GM21390 (cell line): ENCODE measurements around the gene TACC3.

ENCODE experiments used
- ATAC-seq: cut with Tn5 transposase; IDR thresholded peaks from one replicate; pipeline ENCODE4 v1.9.1; 2021; ENCODE audit not compliant: unreplicated experiment

The TACC3 gene

DNA sequence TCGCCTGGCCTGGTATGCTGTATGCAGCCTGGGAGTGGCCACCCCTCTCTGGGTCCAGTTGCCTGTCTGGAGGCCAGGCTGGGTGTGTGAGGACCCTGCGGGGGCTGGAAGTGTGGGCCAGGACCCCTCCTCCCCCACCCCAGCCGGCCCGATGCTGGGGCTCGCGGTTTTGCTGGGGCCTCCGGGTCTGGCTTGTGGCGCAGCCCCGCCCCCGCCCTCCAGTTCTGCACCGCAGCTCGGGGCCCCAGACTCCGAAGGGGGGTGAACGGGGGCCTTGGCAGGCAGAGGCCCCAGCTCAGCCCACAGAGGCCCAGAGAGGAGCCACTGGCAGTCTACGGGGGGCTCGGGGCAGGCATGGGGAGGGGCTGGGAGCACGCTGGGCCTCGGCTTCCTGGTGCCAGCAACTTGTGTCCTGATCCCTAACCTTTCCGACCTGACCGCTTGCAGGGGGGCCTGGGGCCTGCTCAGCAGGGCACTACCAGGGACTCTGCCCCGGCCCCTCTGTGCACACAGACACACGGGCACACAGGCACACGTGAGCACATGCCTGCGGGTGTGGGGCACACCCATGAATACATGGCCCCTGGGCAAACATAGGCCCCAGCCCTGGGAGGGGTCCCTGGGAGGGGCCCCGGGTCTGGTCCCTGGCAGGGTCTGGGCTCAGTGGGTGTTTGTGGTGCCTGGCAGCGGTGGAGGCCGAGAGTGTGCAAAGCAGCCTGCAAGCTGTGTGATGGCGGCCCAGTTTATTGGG lies 50.4 kb downstream of the TACC3 start:
- ATAC-seq = no peak

DNA sequence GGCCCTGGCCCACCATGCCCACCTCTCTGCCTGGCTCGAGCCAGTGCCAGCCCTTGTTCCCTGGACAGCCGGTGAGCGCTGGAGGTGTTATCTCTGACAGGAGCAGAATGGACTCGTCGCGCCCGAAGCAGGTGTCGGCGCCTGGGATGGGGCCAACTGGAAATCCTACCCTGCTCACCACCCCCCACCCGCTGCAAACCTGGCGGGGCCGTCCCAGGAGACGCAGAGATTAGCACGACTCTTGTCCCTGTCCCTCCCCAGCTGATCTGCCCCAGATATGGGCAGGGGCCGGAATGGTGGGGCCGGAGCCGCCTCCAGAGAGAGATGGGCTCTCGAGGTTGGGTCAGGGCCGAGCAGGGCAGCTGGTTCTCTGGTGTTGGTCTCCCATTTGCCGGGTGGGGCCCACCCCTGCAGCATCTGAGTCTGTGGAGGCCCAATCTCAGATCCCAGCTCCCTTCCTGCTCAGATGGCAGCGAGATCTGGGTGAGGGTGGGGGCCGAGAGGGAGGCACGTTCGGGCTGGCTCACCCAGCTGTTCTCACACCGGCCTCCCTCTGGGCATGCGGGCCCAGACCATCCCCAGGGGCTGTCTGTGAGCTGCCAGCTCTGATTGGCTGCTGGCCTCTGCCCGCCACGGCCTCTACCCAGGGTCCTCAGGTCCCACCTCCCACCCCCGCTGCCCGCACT lies 51.7 kb downstream of the TACC3 start:
- no peak for ATAC-seq

DNA sequence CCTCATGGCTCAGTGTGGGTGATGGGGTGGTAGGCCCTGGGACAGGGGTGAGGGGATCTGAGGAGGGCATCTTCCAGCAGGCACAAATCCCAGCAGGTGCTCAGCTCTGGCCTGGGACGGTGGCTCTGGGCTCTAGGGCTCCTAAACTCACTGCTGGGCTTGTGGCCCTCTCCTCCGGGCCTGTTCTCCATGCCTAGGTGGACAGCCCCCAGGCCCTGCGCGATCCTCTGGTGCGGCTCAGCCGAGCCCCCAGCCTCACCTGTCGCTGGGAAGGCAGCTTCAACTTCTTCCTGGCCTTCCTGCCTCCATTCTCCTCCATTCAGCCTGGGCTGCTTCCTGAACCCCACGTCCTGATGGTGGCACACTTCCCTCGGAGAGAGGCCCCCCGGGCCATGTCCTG lies 52.4 kb downstream of the TACC3 start:
- ATAC-seq = no peak

DNA sequence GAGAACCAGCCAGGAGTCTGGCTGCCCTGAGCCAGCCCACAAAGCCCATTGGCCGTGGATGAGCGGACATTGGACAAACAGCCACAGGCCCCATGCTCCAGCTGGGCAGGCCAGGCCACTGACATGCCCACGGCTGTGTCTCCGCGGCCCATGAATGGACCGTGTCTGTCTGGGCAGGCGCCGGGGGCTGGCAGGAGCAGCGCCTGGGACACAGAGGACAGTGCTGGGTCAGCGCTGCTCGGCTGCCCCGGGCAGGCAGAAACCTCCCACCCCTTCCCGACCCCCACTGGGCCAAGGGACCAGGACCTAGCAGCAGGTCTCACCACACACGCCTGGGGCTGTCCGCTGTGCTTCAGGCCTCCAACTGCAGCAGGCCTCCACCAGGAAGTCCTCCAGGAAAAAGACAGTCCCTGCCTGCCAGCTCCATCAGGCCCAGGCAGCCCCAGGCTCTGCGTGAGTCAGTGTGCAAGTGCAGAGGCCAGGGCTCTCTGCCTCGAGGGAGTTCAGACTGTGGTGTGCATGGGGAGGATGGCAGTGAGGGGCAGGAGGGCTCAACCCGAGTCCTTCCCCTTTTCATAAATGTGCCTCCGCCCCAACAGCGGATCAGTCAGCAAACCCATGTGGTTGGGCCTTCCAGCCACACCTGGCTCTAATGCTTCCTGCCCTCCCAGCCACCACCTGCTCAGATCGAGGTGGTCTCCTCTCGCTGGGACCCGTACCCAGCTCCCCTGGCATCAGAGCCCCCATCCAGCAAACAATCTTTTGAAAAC lies 54.6 kb downstream of the TACC3 start:
- no peak for ATAC-seq

DNA sequence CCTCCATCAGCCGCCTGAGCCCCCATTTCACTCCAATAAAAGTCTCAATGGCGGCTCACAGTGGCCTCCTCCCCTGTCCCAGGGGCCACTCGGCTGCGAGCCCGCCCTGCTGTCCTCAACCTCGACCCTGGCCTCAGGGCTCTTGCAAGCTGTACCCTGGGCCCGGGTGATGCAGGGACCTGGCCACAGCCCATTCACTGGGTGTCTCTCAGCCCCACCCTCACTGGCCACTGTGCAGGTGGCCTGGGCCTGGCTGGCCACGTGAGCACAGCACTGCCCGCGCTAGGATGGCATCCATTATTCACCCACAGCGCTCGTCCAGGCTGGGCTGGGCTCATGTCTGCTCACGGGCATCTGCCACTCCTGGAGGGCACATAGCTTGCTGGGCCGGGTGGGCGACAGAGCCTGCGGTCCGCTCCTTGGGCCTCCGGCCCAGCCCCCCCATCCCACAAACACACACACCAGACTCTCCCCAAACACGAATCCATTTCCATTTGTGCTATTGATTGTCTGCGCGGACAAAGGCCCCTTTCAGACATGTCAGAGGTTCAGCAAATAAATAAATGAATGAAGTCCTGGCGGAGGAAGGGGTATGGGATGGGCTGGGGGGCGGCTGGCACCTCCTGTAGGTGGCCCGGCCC lies 55.3 kb downstream of the TACC3 start:
- ATAC-seq = no peak

DNA sequence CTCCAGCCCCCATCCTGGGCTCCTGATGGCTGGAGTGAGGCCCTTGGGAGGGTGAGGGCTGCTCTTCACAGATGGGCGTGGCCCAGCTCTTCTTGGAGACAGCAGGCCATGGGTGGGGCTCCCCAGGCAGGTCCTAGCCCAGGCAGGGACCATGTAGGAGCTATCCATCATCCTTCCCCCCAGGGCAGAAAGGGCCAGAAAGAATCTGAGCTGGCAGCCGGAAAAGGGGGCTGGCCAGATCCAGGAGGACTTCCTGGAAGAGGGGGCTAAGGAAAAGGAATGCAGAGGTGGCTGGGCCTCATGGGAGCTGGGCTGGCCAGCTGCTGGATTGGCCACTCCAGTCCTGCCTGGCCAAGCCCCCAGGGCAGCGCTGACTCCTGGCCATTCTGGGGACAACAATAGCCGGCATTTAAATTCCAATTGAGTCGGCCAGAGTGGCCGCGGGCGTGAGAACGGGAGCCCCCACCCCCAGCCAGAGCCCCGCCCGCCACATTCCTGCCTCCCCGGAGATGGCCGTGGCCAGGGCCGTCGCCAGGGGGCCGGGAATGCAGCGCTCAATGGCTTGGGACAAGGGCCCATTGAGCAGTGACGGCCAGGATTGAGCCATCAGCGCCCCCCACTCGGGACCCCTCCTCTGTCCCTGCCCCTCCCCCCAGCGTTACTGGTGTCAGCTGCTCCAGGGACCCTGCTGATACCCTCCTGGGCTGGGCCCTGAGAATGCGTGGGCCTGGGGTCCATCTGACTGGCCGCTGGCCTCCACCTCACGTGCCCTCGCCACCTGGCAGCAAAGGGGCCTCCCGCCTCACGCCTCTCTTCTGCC lies 56.7 kb downstream of the TACC3 start:
- no peak for ATAC-seq

DNA sequence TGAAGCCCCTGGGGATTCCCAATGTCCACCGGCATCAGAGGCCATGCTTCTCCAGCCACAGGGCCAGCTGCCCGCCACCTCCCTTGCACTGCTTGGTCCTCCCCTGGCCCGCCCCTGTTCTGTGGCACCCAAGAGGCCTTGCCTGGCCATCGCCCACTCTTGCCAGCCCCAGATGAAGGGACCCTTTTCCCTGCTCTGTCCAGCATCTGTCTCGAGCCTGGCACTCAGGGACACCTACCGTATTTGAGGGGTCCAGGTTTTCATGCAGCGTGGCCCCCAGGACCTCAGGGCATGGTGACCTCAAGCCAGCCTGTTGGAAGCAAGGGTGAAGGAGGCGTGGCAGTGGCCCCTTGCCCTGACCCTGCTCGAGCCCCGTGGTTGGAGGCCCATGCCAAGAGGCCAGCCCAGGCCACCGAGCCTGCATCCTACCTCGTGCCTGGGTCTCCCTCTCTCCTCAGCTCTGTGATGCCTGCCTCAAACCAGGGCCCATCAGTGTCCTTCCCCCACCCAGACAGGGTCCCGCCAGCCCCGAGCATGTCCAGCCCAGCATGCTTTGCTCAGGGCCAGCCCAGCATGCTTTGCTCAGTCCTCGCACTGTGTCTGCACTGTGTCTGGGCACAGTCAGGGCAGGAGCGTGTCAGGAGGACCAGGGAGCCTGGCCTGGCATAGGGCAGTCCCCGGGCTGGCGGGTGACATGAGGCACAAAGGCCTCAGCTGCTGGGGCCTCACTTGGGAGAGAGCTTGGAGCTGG lies 57.5 kb downstream of the TACC3 start:
- no peak for ATAC-seq

DNA sequence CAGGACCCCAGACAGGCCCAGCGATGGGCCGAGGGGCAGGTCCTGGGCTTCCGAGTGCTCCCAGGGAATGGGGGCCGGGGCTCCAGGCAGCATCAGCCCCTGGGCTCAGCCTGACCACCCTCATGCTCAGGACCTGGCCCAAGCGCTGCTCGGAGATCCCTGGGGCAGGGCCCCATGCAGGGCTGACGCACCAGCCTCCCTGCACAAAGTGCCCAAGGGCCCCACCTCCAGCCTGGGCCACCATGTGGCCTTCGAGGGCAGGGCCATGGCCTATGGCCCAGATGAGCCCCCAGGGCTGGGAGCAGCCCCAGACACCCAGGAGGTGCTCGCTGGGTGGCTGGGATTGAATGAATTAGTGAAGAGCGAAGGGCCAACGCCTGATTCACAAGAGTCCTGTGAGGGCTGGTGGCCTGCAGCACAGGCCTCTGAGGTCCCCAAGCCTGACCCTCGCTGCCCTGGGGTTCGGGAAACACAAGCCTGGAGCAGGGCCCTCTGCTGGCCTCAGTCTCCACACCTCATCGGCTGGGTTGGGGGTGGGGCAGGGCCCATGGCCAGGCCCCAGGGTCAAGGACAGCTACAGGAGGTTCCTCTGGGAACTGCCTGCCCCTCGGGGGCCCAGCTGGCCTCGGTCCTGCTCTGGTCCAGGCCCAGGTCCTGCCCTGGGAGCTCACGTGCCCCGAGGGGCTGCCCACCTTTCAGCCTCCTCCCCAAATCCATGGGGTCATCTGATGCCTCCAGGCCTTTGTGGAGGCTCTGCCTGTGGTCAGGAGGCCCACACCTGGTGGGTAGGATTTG lies 58.5 kb downstream of the TACC3 start:
- no peak for ATAC-seq

DNA sequence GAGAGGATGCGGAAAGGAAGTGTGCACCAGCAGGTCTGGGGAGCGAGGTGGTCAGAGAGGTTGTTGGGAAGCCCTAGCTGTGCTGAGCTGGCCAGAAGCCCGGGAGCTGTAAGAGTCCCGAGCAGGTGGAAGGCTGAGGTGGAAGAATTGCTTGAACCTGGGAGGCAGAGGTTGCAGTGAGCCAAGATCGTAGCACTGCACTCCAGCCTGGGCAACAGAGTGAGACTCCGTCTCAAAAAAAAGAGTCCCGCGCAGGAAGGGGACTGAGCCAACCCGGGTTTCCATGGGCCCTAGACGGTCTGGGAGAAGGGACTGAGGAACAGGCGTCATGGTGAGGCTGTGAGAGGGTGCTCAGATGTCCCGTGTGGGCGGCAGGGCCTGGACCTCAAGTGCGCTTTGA lies 59.1 kb downstream of the TACC3 start:
- no peak for ATAC-seq

DNA sequence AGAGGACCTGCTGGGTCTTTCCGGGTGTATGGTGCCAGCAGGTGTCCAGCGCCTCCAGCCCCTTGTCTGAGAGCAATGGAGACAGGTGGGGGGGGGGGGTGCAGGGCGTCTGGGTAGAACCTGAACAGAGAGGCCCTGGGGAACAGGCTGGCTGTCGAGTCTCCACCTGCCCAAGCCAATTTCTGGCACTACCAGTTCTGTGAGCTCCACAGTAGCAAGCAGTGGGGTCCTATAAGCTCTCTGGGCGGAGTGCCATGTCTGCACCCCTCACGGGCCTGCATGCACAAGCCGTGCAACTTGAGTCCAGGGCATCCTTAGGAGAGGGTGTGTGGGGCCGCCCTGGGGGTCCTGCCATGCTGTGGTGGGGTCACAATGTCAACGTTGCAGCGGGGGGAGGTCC lies 61.7 kb downstream of the TACC3 start:
- no peak for ATAC-seq

DNA sequence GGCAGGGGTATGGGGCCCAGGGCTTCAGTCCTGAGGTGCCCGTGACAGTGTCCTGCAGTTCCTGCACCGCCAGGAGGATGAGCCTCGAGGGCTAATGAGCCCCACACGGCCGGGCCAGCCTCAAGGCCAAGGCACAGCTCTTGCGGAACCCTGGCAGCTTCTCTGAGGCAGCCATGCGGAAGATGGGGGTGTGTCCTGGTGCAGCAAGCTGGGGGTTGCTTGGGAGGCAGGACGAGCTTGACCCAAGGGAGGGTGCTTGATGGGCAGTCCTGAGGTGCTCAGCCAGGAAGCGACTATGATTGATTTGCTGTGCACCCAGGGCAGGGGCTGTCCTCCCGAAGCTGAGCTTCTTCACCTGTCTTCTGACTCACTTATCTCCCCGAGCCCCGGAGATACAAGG lies 62.6 kb downstream of the TACC3 start:
- ATAC-seq = no peak

DNA sequence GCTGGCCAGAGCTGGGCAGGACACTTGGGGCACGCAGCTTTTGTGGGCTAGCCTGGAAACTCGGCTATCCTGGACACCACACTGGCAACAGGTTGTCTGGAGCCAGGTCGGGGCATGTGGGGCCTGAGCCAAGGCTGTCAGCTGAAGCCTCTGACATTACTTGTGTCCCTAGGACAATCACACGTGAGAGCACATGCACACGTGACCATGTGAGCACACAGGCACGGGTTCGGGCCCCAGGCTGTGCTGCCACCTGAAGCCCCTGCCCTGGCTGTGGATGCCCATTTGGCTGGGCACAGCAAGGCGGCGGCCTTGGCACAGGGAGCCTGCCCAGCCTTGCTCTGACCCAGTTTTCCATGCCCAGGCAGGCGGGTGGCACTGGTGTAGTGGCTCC lies 63.1 kb downstream of the TACC3 start:
- ATAC-seq = no peak

DNA sequence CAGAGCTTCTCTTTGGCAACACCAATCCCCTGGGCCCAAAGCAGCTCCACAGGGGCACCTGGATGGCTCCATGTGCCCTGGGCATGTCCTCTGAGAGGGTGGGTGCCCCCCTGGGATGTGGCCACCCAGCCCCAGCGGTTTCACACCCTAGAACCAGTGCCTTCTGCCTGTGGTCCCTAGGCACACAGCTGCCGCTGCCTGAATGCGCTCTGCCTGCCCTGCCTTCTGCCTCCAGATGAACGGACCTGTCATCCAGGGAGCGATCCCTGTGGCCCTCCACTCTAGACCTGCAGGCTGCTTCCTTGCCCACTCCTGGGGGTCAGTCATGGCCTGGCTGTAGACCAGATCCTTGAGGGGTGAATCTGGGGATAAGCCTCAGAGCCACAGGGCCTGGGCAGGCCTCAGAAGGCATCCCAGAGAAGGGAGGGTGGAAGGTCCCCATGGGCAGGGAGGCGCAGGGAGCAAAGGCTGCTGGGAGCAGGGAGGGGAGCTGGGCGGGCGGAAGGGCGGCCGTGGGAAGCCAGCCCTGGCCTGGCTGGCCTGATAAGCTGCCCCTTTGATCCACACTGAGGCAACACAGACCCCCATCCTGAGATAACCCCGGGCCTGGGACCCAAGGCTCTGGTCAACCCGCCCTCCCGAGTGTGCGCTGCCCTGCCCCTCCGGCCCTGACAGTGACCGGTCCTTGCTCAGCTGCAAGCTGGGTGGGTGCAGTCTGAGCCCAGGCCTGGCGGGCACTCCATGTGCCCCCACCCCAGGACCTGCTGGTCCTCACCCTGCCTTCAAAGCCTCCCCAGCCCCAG lies 63.7 kb downstream of the TACC3 start:
- ATAC-seq = no peak

DNA sequence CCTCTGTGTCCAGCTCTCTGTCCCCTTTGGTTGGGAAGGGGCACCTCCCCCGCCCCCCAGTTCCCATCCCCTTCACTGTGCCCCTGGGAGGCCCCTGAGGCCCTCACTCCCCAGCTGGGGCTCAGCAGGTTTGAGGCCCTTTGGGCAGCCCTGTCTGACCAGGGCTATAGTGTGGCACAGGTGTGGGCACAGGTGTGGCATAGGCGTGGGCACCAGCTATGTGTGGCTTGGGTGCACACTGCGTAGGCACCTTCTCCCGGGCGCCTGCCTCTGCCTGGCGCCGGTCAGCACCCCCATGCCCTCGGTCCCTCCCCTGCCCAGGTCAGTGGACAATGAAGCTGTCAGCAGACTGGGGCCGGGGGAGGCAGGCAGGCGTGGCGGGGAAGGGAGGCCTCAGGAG lies 64.3 kb downstream of the TACC3 start:
- no peak for ATAC-seq

DNA sequence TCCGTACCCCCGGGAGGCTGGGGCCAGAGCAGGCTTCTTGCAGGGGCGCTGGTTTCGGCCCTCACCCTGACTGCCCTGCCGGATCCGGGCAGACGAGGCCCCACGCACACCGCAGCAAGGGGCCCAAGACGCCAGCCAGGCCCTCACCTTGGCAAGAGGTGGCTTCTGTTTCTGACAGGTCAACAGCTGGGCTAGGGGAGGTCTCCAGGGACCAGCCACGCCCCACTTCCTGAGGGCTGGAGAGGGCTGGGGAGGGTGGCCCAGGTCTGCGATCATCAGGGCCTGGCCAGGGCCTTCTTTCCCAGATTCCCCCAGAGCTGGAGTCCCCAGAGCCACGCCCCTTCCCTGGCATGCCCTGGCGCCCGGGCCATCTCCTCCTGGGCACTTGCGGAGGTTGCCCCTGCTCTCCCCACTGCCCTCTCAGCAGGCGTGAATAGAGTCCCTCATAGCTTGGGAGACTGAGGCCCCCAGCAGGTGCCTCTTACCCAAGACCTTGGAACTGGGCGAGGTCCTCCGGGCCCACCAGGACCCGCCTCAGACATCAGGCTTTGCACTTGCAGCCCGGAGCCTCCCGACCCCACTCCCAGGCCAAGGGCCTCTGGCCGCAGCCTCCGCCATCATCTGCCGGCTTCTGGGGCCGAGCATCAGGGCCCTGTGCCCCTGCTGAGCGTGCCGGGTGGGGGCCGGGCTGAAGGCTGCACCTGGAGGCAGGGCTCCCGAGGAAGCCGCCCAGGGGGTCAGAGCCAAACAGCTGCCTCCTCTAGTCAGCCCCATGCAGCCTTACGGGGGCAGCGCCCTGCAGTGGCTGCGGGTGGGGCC lies 65.4 kb downstream of the TACC3 start:
- ATAC-seq = no peak

DNA sequence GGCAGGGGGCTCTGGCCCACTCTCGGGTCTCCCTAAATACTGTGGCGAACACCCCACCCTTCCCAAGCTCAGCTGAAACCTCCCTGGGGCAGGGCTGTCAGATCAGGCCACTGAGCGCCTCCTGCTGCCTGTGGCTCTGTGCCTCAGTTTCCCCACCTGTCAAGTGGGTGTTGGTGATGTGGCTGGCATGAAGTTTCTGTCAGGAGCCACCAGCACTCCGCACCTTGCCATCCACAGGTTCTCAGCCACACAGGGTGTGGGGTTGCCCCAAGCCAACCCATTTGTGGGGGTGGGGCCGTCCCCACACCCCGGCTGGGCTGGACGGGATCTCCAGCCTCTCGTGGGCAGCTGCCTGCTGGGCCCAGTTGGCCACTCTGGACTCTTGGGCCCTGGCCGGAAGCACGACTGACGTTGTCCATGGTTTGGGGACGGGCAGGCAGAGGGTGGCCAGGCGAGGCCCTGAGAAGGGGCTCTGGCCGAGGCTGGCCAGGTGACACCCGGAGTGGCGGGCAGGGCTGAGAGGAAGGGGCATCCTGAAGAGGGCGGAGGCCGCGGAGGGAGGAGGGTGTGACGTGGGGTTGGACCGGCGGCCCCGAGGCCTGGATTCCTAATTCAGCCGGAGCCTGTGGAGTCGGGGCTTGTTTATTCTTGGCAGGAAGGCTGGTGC lies 66.2 kb downstream of the TACC3 start:
- no peak for ATAC-seq
